ENCODE results near the gene PDE8B.

DNA sequence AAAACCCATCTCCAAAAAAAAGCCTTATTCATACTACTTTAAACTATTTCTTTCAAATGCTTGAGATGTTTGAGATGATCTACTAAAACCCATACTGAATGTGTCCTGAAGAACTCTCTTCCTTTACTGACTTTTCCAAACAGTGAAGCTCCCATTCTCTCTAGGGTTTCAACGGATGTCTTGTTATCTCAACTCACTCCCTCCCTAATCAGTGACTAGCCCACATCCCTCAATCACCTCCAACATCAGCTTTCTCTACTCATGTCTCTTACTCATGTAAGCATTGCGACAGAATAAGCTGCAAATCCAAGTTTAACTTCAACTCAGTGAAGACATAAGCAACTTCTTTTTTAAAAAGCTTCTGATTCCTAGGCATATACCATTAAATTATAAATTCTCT, 239.5 kb downstream of the PDE8B start:
- TF ChIP-seq CTCF (IDR thresholded peaks at IDR 0.05) (no peak), POLR2A (IDR thresholded peaks at IDR 0.05) (no peak), POLR2AphosphoS5 (IDR thresholded peaks at IDR 0.05) (no peak)

Data from suprapubic skin (tissue), 4 donors.